IMR-90 (cell line): ENCODE measurements around the gene COLEC11.

ENCODE experiments used
- BHLHE40 ChIP-seq: fragments of 150-350 bp; IDR thresholded peaks from 2 replicates; pipeline ENCODE4 v1.6.1; 2016; ENCODE audit warnings: mild to moderate bottlenecking, low read depth, low read length
- CEBPB ChIP-seq: IDR thresholded peaks from 2 replicates; pipeline ENCODE4 v1.6.1; 2012; ENCODE audit warnings: low read depth, low read length, improper control_type of control experiment
- CHD1 ChIP-seq: IDR thresholded peaks from 2 replicates; pipeline ENCODE4 v1.6.1; 2012; ENCODE audit warnings: low read depth, low read length, improper control_type of control experiment
- CTCF ChIP-seq: conservative IDR thresholded peaks from 2 replicates; pipeline ENCODE4 v1.5.1; 2012; ENCODE audit warnings: mild to moderate bottlenecking, low read depth, low read length, improper control_type of control experiment
- FOS ChIP-seq: fragments of 150-350 bp; IDR thresholded peaks from 2 replicates; pipeline ENCODE4 v1.6.1; 2016; ENCODE audit warnings: low read depth, low read length
- MXI1 ChIP-seq: IDR thresholded peaks from 2 replicates; pipeline ENCODE4 v1.6.1; 2012; ENCODE audit warnings: low read depth, mild to moderate bottlenecking, low read length, moderate library complexity, borderline replicate concordance
- POLR2A ChIP-seq: IDR thresholded peaks from 2 replicates; pipeline ENCODE4 v1.6.1; 2012; ENCODE audit warnings: mild to moderate bottlenecking, low read depth, low read length
- RAD21 ChIP-seq: IDR thresholded peaks from 2 replicates; pipeline ENCODE4 v1.6.1; 2012; ENCODE audit warnings: low read length, improper control_type of control experiment
- RFX5 ChIP-seq: IDR thresholded peaks from 2 replicates; pipeline ENCODE4 v1.8.0; 2012; ENCODE audit warnings: low read depth, mild to moderate bottlenecking, low read length, moderate library complexity
- SMC3 ChIP-seq: fragments of 150-350 bp; IDR thresholded peaks from 2 replicates; pipeline ENCODE4 v1.6.1; 2016; ENCODE audit warnings: low read depth, mild to moderate bottlenecking, antibody characterized with exemption, low read length, moderate library complexity
- USF2 ChIP-seq: fragments of 150-350 bp; IDR thresholded peaks from 2 replicates; pipeline ENCODE4 v1.6.1; 2017; ENCODE audit warnings: mild to moderate bottlenecking, antibody characterized with exemption, low read length, low read depth
- TF ChIP-seq, protein P1 (sequence below): fragments of 150-350 bp; IDR thresholded peaks from 2 replicates; pipeline ENCODE4 v1.6.1; 2016; ENCODE audit warnings: low read depth, mild to moderate bottlenecking, low read length, moderate library complexity, borderline replicate concordance

DNA sequence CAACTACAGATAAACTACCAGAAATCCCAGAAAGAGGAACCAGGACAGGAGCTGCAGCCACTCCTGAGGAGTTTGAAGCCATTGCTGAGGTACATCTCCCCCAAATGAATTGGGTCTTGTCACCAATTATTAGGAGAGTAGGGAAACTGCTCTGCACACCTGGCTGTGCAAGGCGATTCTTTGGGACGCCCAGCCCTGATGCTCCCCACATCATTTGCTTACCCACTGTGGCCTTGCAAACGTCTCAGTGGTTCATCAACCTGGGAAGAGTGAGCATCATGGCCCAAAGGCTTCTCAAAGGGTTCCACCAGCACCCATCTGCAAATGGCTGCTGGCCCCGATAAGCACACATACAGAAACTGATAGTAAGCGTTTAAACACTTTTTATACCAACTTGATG, 86.7 kb downstream of the COLEC11 start:
- TF ChIP-seq CTCF (no peak), BHLHE40 (no peak), RAD21 (no peak), SMC3 (no peak), RFX5 (no peak), USF2 (no peak), CEBPB (no peak), POLR2A (no peak), CHD1 (no peak), FOS (no peak), MXI1 (no peak)
- TF ChIP-seq, protein P1, sequence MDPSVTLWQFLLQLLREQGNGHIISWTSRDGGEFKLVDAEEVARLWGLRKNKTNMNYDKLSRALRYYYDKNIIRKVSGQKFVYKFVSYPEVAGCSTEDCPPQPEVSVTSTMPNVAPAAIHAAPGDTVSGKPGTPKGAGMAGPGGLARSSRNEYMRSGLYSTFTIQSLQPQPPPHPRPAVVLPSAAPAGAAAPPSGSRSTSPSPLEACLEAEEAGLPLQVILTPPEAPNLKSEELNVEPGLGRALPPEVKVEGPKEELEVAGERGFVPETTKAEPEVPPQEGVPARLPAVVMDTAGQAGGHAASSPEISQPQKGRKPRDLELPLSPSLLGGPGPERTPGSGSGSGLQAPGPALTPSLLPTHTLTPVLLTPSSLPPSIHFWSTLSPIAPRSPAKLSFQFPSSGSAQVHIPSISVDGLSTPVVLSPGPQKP: no peak
